ENCODE measurements around the gene OMP.

DNA sequence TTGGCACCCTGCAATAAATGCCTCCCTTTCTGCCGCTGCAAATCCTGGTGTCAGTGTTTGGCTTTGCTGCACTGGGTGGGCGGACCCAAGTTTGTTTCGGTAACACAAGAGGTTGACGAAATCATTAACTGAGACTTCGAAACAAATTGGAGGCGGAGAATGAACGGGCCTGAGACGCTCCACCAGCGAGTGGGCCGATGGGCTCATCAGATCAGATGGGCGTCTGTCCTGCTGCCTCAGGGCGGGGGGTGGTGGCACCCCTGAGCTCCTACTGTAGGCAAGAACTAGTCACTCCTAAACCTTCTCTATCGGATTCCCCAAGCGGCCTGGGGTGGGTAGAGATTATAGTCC, 36.8 kb upstream of the OMP start:
- TF ChIP-seq, protein P1, sequence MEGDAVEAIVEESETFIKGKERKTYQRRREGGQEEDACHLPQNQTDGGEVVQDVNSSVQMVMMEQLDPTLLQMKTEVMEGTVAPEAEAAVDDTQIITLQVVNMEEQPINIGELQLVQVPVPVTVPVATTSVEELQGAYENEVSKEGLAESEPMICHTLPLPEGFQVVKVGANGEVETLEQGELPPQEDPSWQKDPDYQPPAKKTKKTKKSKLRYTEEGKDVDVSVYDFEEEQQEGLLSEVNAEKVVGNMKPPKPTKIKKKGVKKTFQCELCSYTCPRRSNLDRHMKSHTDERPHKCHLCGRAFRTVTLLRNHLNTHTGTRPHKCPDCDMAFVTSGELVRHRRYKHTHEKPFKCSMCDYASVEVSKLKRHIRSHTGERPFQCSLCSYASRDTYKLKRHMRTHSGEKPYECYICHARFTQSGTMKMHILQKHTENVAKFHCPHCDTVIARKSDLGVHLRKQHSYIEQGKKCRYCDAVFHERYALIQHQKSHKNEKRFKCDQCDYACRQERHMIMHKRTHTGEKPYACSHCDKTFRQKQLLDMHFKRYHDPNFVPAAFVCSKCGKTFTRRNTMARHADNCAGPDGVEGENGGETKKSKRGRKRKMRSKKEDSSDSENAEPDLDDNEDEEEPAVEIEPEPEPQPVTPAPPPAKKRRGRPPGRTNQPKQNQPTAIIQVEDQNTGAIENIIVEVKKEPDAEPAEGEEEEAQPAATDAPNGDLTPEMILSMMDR (IDR thresholded peaks at IDR 0.05) = no peak
- no peak for TF ChIP-seq POLR2A (IDR thresholded peaks at IDR 0.05)

Data from esophagus squamous epithelium (tissue), 4 donors.